AG10803 (cell line): Measurements from ENCODE around the gene GJC1.

Source experiments
- DNase-seq: peaks from one replicate; pipeline ENCODE4 v3.0.0; 2010; ENCODE audit warnings: low read depth
- H3K4me3 ChIP-seq: 2 replicates; pipeline ENCODE4 v1.5.1; 2011; ENCODE audit warnings: mild to moderate bottlenecking, low read length, control low read depth
- TF ChIP-seq, protein P1 (sequence below): conservative IDR thresholded peaks from 2 replicates; pipeline ENCODE4 v1.5.1; 2011; ENCODE audit warnings: mild to moderate bottlenecking, low read length, control low read depth, inconsistent platforms

The GJC1 gene

DNA sequence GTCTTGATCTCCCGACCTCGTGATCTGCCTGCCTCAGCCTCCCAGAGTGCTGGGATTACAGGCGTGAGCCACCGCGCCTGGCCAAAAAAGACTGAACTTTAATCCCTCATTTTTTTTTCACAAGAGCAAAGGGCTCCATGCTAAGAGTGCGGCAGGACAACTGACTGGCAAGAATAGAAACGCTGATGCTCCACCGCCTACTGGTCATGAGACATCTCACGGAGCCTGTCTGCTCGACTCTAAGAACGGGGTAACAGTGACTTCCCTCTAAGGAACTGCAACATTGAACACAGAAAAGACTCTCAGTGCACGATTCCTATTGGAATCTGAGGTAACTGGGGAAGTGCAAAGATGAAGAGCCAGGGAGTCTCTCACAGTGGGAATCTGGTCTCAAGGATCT lies 41.5 kb upstream of the GJC1 start:
- H3K4me3 ChIP-seq: no peak overlapping the region
- no peak for DNase-seq
- TF ChIP-seq, protein P1, sequence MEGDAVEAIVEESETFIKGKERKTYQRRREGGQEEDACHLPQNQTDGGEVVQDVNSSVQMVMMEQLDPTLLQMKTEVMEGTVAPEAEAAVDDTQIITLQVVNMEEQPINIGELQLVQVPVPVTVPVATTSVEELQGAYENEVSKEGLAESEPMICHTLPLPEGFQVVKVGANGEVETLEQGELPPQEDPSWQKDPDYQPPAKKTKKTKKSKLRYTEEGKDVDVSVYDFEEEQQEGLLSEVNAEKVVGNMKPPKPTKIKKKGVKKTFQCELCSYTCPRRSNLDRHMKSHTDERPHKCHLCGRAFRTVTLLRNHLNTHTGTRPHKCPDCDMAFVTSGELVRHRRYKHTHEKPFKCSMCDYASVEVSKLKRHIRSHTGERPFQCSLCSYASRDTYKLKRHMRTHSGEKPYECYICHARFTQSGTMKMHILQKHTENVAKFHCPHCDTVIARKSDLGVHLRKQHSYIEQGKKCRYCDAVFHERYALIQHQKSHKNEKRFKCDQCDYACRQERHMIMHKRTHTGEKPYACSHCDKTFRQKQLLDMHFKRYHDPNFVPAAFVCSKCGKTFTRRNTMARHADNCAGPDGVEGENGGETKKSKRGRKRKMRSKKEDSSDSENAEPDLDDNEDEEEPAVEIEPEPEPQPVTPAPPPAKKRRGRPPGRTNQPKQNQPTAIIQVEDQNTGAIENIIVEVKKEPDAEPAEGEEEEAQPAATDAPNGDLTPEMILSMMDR: no peak

DNA sequence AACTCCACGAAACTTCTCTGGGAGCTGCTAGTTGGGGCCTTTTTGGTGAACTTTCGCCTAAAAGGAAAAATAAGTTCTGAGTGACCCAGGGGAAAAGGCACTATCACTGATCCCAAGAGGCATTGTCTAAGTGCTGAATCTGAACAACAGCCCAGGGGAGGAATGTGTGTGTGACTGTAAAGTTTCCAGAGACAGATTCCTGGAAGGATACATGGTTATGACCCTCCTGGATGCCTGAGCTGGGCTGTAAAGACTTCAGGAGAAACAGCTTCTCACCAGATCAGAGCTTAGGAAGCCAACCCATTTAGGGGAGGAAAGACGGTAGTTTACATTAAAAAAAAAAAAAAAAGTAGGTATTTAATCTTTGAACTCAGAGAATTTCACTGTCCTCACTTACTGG lies 37.8 kb upstream of the GJC1 start:
- no peak overlapping the region for H3K4me3 ChIP-seq
- peak; percentile 52 for DNase-seq
- TF ChIP-seq, protein P1: no peak

DNA sequence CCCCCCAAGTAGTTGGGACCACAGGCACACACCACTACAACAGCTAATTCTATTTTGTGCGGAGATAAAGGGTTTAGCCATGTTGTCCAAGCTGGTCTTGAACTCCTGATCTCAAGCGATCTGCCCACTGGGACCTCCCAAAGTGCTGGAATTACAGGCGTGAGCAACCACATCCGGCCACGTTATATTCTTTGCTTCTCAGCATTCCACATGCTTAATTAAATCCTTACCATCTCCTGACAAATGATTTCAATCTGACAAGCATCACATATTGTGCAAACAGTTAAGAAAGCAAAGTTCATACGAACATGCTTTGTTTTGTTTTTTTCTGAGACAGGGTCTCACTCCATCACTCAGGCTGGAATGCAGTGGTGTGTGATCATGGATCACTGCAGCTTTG lies 35.8 kb upstream of the GJC1 start:
- H3K4me3 ChIP-seq: no peak overlapping the region
- peak; percentile 91 for DNase-seq
- TF ChIP-seq, protein P1: no peak; the same call in 1 of the 2 replicates

DNA sequence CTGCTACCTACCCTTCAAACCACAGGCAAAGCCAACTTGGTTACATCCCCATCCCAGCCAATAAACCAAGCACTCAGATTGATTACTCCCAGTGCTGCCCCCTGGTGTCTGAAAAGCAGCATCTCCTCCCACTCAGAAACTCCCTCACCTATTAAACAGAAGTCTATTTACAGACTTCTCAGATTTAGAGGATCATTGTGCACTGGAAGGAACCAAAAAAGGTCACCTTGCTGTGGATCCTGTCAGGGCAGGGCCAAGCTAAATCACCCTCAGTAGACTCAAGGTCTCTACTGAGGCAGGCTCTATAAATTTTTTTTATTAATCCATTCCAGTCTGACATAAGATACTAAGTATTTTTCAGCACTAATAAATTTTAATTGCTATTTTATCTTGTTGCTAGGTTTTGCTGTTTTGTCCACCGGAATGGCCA lies 35.2 kb upstream of the GJC1 start:
- no peak overlapping the region for H3K4me3 ChIP-seq
- peak; percentile 76 for DNase-seq
- TF ChIP-seq, protein P1: peak; percentile 91

DNA sequence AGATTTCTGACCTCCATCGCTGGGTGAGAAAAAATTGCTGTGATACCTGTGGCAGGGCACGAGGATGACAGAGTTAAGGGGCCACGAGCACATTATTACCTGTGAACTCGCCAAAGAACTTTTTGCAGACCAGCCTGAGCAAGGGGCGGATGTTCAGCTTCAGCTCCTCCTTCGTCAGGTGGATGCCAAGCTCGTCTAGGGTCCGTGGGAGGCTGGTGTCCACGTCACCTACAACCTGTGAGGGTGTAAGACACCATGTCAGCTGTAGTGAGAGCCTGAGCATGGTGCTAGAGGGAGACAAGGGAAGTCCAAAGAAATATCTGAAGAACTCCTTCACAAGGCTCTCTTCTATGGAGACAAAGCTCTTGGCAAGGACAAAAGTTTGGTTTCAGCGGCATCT lies 34.7 kb upstream of the GJC1 start:
- H3K4me3 ChIP-seq: no peak overlapping the region
- TF ChIP-seq, protein P1: no peak
- no peak for DNase-seq

DNA sequence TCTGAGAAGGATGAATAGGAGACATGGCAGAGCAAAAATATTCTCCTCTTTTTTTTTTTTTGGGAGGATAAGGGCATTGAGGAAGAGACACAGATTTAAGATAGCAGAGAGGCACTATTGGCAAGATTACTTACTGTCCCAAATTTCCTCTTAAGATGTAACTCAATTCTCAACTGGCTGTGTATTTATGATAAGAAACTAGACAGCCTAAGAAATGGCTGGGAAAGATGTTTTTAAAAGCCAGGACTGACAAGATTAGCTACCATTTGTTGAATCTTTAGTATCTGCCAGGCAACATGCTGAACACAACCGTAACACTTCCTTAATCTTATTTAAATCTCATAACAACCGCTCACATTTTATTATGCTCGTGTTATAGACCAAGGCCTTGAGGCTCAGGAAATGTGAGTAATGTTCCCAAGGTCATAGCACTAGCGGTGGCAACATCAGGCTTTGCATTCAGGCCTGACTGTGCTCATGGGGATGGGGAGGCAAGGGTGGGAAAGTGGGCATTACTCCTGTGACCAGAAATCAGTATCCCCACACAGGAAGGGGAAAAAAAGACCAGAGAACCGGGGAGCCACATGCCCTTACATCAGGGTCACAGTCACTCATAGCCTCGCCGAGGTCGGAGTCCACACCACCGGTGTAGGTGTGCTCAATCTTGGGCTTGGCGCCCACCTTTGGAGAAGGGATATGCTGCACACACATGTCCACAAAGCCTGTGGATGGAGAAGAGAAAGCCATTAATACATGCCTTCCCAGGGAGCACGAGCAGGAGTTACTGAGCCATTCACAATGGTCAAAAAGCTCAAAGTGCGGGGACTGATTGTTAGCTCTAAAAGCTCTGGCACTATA lies 33.2 kb upstream of the GJC1 start:
- DNase-seq: no peak
- no peak overlapping the region for H3K4me3 ChIP-seq
- TF ChIP-seq, protein P1: no peak

DNA sequence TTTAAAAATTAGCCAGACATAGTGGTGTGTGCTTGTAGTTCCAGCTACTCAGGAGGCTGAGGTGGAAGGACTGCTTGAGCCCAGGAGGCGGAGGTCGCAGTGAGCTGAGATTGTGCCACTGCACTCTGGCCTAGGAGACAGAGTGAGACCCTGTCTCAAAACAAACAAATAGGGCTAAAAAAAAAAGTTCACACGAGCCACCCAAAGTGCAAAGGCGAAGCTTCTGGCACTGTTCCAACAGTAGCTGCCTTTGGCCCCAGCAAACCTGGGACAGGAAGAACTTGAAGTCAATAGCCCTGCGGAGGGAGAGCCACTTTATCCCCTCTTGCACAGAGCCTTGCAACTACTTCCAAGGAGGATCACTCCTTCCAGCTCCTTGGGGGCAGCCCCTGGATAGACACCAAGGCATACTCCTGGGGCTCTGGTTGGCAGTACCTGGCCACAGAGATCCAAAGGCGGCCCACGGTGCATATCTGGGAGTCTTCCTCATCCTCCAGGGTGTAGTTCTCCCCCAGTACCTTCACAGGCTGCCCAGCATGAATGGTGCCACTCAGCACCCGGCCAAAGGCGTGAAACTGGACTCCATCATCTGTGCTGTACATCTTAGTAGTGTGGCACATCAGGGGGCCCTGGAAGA lies 32.3 kb upstream of the GJC1 start:
- no peak for DNase-seq

More for the DNA sequence above, 32.3 kb upstream of the GJC1 start:
- no peak overlapping the region for H3K4me3 ChIP-seq
- TF ChIP-seq, protein P1: no peak
